Central memory CD4-positive, alpha-beta T cell (primary cell): ENCODE results near the gene MARK3.
A peak's percentile ranks its signal among the peaks of the same experiment; 100 is the strongest.

Source experiments
- DNase-seq: peaks from one replicate; pipeline ENCODE4 v3.0.0; 2022

MARK3 gene

DNA sequence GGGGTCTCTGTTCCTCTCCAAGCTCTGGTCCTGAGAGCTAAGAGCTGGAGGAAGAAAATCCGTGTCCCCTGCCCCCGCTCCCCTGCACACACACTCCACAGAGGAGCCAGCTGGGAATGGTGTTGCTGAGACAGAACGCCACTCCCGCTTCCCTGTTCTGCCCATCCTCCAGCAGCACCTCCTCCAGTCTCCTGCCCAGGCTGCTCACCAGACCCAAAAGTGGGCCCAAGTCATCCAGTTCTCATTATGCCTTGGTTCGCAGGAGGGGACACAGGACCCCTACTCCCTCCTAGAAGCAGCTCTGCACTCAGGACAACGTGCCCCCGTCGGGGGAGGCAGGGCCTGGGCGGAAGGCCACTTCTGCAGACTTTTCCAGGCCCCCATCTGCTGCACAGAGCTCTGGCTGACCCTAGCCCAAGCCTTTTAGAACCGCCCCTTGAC is 143.0 kb downstream of the MARK3 start:
- DNase-seq, result no peak

DNA sequence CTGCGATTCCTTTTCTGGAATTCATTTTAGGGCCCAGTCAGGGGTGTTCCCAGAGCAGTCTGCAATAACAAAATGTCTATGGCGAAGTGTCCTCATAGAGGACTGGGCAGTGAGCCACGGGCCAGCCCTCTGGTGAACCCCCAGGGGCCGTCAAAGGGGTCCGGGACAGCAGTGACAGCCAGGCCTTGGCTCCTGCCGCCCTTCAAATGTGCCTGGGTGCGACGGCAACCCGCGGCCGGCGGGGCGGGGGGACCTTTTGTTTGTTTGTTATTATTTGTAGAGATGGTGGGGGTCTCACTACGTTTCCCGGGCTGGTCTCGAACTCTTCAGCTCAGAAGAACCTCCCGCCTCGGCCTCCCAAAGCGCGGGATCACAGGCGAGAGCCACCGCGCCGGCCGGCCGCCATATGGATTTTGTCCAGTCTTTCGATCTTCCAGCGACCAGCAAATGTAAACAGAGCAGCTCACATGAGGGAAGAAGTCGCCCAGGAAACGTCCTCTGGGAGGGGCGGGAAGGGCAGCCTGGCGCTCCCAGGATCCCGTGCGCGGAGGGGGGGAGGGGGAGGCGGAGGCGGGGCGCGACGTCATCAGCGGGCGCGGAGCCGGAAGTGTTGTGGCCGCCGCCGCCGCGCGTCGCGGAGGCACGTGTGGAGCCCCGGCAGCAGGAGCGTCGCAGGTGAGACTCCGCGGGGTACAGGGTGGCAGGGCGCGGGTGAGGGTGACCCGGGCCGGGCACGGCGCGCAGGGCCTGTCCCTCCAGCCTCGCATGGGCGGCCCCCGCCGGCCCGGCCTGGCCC is 143.6 kb downstream of the MARK3 start, which contains the start of gene TRMT61A:
TSS of gene TRMT61A (plus strand) at position 610 of the 796 bp plus-strand sequence. CDS start 783 bp downstream, outside the sequence.
- DNase-seq, result peak; percentile 69

DNA sequence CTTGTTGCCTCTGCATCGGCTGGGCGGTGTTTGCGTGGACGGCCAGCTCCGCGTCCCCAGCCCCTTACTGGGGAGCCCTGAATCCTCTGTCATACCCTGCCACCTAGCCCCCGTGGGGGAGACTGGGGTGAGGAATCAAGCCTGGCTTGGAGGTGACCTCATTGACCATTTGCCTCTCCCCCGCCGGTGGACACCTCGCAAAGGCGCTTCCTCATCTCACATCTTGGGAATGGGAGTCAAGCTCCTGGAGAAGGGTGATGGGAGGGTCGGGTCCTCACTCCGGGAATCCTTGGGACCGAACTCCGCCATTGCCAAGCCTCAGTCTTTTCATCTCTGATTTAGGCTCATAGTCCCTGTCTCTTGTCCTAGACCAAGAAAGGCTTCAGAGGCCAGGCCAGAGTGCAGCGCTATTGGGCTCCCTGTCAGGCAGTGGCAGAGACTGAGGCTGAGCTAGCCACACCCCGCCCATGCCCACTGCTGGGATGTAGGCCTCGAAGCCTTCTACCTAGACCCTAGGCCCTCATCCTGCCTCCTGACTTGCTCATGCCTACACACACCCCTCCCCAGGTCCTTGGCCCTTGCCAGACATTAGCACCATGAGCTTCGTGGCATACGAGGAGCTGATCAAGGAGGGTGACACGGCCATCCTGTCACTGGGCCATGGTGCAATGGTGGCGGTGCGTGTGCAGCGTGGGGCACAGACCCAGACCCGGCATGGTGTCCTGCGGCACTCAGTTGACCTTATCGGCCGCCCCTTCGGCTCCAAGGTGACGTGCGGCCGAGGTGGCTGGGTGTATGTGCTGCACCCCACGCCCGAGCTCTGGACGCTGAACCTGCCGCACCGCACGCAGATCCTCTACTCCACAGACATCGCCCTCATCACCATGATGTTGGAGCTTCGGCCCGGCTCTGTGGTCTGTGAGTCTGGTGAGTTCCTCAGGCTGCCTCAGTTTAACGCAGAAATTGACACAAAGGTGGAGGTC is 144.5 kb downstream of the MARK3 start:
- no peak for DNase-seq

DNA sequence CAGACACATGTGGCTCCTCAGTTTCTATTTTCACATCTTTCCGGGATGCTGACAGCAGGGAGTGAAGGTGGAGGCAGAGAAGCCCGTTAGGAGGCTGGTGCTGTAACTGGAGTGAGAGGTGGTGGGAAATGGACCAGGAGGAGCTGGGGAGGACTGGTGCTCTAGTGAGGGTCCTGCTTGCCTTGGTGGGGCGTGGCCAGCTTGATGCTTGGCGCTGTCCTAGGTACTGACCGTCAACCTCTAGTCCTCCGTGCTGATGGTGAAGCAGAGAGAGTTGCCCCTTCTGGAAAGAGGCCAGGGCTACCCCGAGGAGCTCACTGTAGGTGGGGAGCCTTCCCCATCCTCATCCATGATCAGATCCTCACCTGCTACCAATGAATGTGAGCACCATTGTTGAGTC is 145.2 kb downstream of the MARK3 start:
- DNase-seq, result no peak

DNA sequence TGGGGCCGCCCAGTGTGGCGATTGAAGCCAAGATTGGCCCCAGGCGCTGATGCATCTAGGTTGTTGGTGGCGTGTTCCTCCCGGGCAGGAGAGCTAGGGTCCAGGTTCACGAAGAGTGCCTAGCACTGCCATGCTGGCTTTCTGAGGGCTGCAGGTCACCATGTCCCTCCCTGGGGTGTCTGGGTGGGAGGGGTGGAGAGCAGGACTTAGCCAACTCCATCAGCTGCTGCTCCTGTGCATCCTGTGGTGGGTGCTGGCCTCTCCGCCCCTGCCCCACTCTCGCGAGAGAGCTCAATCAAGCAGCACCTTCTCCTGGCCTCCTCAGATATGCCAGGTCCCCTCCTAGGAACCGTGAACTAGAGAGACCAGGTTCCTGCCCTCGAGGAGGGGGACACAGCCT is 145.6 kb downstream of the MARK3 start:
- DNase-seq, result no peak

DNA sequence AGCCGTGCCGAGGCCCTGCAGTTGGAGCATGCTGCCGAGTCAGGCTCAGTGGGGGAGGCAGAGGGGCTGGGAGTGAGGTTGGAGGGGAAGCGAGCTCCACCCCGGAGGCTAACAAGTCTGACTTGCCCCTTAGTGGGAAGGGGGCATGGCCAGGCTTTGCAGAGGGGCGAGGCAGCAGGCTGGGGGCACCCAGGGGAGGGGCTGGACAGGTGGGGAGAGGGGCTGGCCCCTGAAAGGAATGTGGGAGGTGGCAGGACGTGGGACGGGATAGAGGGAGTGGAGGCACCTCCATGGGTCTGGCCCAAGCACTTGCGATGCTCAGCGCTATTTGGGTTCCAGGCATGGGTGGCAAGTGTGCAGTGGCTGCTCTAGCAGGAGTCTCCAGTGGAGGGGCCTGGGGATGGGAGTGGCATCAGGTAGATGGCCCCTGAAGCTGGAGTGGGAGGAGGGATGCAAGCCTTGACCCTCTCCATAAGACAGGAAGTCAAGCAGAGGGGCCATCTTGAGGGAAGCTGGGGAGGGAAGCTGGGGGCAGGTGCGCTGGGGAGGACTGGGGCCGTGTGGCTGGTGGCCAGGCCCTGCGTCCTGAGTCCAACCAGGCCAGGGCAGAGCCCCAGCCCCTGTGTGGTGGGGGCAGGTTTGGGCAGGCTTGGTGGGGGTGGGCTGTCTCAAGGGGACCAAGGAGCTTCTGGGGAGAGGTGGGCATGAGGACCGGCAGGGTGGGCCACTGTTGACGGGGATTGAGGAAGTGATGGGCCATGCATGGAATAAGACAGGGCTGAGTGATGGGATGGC is 146.4 kb downstream of the MARK3 start:
- DNase-seq, result no peak

DNA sequence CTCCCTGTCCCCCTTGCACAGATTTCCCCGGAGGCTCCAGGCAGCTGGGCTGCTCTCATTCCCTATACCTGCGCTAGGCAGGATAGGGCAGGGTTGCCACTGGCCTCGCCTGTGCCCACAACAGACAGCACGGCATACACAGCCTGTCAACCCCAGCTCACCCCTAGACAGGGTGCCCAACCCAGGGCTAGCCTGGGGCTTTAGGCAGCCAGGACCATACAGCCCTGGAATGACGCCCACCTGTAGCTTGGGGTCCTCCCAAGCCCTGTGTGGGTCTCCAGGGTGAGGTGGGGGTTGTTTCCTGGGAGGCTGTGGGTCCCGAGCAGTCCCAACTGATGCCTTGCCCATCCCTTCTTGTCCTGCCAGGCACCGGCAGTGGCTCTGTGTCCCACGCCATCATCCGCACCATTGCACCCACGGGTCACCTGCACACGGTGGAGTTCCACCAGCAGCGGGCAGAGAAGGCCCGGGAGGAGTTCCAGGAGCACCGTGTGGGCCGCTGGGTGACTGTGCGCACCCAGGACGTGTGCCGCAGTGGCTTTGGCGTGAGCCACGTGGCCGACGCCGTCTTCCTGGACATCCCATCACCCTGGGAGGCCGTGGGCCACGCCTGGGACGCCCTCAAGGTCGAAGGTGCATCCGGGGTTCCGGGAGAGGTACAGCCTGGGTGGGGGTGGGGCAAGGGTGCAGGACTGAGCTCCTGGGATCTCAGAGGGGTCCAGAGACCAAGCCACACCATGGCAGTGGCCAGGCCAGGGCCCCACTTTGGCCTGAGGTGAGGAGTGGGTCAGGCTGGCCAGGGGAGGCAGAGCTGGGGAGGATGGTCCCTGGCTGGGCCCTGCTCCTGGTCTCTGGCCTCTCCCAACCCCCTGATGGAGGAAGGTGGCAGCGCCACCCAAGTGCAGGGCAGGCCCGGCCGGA is 147.3 kb downstream of the MARK3 start:
- DNase-seq, result no peak

DNA sequence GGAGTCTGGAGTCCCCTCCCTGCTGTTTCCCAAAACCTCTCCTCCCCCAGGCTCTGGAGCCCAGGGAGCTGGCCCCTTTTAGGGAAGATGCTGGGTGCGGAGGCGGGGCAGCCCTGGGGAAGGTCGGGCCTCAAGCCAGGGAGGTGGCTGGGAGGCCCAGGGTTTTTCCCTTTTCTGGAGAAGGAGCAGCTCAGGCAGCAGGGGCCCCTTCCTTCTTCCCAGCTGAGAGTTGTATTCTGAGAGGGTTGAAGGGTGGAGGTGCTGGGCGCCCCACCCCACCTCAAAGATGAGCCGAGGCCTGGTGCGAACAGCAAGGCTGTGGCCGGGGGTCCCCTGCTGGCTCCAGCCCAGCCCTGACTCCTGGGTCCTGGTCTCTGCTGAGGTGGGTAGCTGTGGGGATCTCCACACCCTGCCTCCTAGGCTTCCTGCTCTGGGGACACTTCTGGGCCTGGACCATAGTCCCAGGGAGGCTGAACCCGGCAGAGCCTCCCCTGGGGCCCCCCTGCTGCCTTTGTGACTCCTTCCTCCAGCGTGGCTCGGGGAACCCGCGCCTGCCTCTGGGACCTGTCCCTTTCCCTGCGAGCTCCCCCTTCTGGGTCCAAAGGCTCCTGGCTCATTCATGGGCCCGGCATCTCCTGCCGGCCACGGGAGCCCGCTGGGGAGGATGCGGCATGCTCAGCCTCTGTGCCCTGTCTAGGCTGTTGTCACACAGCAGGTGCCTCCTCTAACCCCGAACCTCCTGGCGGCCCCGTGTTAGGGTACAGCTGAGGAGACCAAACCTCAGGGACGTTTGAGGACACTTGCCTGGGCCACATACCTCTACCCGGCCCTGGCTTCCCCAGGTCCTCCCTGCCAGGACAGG is 148.2 kb downstream of the MARK3 start:
- DNase-seq, result no peak

DNA sequence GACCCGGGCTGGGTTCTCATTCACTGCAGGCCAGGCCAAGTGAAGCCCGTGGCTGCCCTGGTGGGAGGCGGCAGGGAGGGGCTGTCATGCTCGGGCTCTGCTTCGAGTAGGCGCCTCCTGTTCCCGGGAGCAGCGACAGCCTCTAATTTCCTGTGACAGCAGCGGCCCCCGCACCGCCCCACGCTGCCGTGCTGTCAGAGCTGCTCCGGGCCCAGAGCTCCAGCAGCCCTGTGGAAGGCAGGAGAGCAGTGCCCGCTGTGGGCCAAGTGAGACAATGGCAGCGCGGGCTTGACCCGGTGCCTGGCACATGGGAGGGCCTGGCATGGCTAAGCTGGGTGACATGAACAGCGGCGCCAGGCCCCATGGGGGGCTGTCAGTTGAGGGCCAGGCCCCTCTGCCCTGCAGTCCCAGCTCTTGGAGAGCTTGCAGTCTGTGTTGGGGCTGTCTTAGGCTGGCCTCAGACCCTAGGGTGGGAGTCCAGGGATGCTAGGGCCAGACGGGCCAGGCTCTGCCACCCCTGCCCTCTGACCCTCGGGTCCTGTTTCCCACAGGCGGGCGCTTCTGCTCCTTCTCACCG is 148.9 kb downstream of the MARK3 start:
- DNase-seq, result no peak

DNA sequence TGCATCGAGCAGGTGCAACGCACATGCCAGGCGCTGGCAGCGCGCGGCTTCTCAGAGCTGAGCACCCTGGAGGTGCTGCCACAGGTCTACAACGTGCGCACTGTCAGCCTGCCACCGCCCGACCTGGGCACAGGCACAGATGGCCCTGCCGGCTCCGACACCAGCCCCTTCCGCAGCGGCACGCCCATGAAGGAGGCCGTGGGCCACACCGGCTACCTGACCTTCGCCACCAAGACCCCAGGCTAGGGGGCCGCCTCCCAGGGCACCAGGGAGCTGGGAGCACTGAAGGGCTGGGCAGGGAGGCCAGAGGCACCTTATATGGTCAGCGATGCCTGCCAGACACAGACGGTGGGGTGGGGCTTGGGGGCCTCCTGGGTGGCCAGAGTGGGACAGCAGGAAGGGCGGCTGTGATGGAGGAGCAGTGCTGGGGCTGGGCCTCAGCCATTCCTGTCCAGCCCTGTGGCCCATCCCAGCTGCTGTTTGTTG is 149.4 kb downstream of the MARK3 start:
- no peak for DNase-seq

DNA sequence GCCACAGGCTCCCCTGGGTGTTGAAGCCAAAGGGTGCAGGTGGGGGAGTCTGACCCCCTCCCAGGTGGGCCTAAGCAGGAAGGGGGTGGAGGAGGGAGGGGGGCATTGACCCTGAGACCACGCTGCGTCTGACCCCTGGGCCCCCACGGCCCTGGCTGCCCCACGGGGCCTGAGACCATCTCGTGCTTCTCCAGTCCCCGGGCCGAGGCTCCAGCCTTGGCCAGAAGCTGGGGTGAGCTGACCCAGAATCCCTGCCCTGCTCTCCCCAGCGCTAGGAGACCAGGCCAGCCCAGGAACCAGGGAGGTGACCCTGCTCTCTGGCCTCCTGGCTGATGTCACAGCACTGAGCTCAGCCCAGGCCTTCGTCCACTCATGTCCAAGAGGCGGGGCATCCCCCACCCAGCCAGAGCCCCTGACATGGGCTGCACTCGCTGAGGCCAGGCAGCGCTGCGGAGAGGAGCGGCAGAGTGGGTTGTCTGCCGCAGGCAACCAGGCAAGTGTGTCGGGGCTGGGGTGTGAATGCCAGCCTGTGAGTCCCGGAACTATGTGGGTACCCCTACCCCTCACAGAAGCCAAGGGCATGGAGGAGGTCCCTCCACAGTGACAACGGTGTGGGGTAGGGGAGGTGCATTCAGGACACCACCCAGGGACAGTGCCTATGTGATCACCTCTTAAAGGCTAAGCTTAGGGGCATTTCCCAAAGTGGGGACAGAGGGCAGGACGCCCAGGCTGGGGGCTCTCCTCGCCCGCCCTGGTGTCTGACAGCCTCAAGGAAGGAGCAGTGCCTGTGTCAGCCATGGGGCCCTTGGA is 150.1 kb downstream of the MARK3 start:
- no peak for DNase-seq

DNA sequence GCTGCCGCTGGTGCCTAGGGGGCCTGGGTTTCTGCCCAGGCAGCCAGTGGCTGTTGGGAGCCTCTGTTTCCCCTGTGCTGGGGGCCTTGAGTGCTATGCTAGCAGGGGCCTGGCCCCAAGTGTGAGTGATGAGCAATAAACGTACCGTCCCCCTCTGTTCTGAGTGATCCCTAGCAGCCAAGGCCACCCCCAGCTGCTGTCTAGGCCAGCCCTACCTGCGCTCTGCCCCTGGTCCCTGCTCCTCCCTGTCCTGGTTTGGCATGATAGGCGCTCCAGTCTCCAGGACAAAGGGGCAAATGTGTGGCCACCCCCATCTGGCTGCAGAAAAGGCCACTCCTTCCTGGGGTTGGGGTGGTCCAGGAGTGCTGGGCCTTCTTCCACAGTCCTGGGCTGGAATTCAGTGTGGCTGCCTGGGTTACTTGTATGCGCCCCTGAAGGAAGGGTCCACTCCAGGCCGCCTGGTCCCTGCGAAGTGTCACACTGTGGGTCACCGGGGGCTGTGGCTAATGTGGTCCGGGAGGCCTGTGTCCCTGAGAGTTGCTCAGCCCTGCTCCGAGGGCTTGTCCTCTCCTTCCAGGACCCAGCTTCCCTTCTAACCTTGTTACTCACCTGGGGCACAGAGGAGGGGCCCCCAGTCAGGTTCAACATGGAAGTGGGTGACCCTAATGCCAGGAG is 150.8 kb downstream of the MARK3 start:
- DNase-seq, result no peak

DNA sequence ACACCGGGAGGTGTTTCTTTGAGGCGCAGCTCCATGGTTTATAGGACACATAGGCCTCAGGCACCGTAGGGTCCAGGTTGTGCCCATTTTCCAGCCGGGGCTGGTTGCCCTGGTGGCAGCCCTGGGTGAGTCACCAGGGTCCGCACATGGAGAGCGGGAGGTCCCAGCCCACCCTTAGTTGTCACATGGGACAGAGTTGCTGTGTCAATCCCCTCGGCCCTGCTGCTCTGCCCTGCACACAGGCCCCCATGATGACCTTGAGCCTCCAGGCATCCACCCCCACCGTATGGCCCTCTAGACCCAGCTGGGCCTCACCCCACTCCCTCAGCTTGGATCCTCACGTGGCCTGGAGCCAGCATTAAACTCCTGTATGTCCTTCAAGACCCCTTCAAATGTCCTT is 151.5 kb downstream of the MARK3 start:
- no peak for DNase-seq

DNA sequence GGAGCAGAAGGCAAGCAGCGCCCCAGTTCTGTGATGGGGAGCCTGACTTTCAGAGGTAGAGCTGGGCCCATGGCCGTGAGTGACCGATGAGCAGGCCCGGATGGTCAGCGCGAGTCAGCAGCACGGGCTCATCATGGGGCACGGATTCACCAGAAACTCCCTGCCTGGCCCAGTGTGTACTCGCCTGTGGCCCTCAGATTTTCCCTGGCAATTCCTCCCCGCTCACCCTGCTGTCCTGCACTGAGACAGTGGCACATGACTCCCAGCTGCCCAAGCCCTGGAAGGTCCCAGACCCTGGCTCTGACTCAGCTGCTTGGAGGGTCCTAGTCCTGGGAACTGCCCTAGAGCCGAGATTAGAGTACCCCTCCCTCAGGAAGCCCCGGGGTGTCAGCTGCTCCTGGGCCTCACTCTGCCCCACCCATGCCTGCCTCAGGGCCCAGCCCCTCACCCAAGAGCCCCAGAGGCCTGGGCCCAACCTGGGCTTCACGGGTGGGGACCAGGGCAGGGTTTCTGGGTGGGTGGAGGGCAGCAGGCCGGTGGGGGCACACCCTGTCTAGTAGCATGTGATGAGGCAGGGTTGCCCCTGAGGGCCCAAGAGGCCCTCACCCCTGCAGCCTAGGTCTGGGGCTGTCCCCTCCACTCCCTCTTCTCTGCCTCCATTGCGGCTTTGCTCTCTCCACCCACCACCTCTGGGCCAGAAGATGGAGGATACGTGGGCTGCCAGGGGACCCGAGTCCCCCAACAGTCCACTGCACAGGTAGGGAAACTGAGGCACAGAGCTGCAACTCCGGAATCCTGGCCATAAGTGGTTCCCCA is 152.2 kb downstream of the MARK3 start:
- no peak for DNase-seq

DNA sequence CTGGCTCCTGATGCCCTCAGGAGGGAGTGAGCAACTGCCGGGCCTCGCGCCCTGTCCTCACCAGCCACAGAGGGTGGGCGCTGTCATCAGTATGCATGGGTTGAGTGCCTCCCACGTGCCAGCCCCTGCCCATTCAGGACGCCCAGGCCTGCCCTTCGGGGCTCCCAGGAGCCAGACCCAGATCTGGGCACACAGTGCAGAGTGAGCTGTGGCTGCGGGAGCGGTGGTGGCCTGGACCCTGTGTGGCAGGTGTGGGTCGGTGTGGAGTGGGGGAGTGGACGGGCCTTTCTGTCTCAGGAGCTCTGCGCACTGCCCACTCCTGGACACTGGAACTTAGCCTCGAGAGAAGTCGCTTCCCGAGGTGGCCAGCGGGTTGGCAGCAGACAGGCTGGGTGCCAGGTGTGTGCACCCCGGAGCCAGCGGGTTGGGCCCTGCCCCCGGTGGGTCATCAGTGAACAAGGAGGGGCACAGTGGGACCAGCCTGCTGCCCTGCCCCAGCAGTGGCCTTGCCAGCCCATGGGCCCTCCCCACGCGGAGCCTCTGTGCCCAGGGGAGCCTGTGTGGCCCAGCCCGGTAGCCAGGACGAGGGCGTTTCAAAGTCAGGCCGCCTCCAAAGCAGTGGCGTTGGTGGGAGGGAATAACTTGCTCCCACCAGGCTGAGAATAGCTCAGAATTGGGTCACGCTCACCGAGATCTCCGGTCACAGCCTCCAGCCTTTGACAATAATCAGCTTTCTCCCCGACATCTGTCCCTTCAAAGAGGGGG is 153.3 kb downstream of the MARK3 start:
- DNase-seq, result no peak

DNA sequence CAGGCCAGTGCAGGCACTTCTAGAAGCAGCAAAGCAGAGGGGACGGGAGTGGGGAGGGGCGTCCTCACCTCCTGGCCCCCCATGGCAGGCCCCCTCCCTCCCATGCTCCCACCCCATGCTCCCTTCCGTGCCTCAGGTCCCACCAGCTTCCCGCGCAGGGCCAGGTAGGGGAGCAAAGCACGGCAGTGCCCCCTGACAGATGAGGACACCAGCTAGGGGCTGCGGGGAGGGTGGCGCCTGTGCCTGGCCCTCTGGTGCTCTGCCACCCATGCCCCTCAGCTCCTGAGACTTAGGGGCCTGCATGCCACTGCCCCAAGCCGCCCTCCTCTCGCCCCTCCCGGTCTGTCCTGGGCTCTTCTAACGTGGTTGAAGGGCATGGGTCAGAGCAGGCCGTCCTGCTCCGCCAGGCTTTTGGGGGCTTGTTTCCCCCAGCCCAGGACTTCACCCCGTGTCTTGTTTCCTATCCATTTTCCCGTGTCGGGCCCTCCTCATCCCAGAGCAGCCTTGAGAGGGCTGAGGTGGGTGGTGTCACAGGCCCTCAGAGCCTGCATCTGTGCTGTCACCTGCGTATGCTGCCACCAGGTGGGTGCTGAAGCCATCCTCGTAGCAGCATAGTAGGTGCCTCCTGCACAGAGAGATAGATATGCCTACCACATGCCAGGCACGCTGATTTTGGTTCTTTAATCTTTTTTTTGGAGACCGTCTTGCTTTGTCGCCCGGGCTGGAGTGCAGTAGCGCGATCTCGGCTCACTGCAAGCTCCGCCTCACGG is 154.0 kb downstream of the MARK3 start:
- no peak for DNase-seq
